ENCODE measurements around the gene BTBD10. TPM values are rescaled to one million over a fixed set of nuclear protein-coding genes. Genes with fewer than 3 reads are reported as not detected.

Gene BTBD10
- total RNA-seq: 21.2 and 21.9 TPM in 2 replicates

GRCh38 chr11:13462901-13463778 lies at the start of gene BTBD10:
BTBD10 (minus strand) TSS chr11:13463222; CDS start chr11:13445124, 18,098 bp downstream.
- H3K4me3 Mint-ChIP-seq: peak within 1 kb of the TSS; percentile 99
- intact Hi-C loops (cut with micrococcal nuclease): loop anchor here (1.0 to 10.0 kb wide), 10 partner anchors 126 to 1621 kb away; partner anchors contain the start of genes BMAL1, COPB1, FAR1 and MICAL2

DNA sequence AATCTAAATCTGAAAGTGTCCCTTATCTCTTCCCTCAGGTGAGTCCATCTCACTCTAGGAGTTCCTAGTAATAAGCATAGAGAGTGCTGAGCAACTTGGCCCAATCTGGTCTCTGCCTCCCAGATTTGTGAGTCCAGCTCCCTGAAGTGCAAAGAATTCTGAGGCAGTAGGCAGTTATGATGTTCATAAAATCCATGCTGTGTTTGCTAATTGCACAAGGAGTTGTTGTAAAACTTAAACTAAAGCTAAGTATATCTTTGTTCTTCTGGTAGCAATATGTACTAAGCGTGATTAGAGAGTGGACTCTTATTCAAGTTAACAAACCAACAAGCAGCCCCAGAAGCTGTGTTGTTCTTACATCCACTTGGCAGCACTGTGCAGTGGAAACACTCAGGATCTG lies 40.4 kb upstream of the BTBD10 start:
- no peak overlapping the region for H3K27ac Mint-ChIP-seq
- intact Hi-C loops (cut with micrococcal nuclease): no loop called here
- H3K4me3 Mint-ChIP-seq: no peak overlapping the region

More at GRCh38 chr11:13462901-13463778, at the start of gene BTBD10:
- peaks cover 38% of the 10 kb centered on the region for H3K4me1 Mint-ChIP-seq (ENCODE audit: low read depth)
- peak; percentile 92 for DNase-seq (ENCODE audit: low spot score)
- peaks cover 8% of the 10 kb centered on the region for H3K36me3 Mint-ChIP-seq (ENCODE audit: low read depth)
- peak within 1 kb of the TSS; percentile 98 for H3K27ac Mint-ChIP-seq
- H3K27me3 Mint-ChIP-seq (ENCODE audit: insufficient read depth): peaks cover 3% of the 10 kb centered on the region
- H3K9me3 Mint-ChIP-seq: no peaks in the 10 kb centered on the region

DNA sequence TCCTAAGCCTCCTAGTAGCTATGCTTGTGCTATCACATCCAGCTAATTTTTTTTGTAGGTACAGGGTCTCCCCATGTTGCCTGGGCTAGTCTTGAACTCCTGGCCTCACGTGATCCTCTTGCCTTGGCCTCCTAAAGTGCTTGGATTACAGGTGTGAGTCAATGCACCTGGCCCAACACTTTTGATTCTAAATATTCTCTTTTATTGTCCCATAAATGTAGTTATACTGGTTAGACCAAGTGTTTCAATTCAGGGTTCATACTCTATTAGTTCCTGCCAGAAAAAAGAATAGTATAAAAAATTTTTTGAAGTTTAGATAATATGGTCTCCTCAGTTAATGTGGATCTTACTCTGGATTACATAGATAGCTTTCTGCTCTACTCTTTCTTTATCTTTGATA lies 39.5 kb upstream of the BTBD10 start:
- intact Hi-C loops (cut with micrococcal nuclease): no loop called here
- Mint-ChIP-seq H3K27ac (no peak overlapping the region), H3K27me3 (ENCODE audit: insufficient read depth) (peaks cover 2% of the 10 kb centered on the region), H3K4me1 (ENCODE audit: low read depth) (no peaks in the 10 kb centered on the region), H3K4me3 (no peak overlapping the region), H3K36me3 (ENCODE audit: low read depth) (no peaks in the 10 kb centered on the region), H3K9me3 (no peaks in the 10 kb centered on the region)
- DNase-seq (ENCODE audit: low spot score): no peak

More for the DNA sequence above, 40.4 kb upstream of the BTBD10 start:
- Mint-ChIP-seq H3K27me3 (ENCODE audit: insufficient read depth) (peaks cover 2% of the 10 kb centered on the region), H3K36me3 (ENCODE audit: low read depth) (no peaks in the 10 kb centered on the region), H3K9me3 (no peaks in the 10 kb centered on the region), H3K4me1 (ENCODE audit: low read depth) (no peaks in the 10 kb centered on the region)
- DNase-seq (ENCODE audit: low spot score): no peak

- Mint-ChIP-seq H3K36me3 (ENCODE audit: low read depth) (no peaks in the 10 kb centered on the region), H3K4me3 (no peak within 1 kb of the TSS), H3K4me1 (ENCODE audit: low read depth) (no peaks in the 10 kb centered on the region), H3K27ac (no peak within 1 kb of the TSS), H3K27me3 (ENCODE audit: insufficient read depth) (peaks cover 5% of the 10 kb centered on the region), H3K9me3 (no peaks in the 10 kb centered on the region)
- intact Hi-C loops (cut with micrococcal nuclease): no loop called here
- DNase-seq (ENCODE audit: low spot score): no peak
Observed at GRCh38 chr11:13495929-13496328, 32.9 kb upstream of the BTBD10 start, which contains the start of gene PTH. PTH (minus strand) TSS chr11:13495997; CDS start chr11:13492855, 3,142 bp downstream.

DNA sequence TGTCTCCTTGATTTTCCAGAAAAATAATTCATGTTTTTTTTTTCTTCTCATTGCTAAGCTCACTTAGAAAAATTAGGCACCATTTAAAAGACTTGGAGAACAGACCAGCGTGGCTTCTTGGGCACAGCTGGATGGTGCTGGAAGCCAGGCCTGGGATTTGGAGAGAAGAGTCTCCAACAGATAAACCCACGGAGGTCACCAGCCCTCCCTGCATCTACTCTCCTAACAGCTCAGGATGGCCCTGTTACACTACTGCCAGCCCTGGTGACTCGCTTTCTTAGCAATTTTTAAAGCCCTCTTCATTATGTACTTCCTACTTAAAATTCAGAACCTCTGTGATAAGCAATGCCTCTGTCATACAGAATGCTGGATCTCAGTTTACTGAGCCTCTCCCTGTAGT lies 31.0 kb upstream of the BTBD10 start:
- Mint-ChIP-seq H3K9me3 (no peaks in the 10 kb centered on the region), H3K27me3 (ENCODE audit: insufficient read depth) (peaks cover 5% of the 10 kb centered on the region), H3K36me3 (ENCODE audit: low read depth) (no peaks in the 10 kb centered on the region), H3K4me3 (no peak overlapping the region), H3K4me1 (ENCODE audit: low read depth) (no peaks in the 10 kb centered on the region), H3K27ac (no peak overlapping the region)
- DNase-seq (ENCODE audit: low spot score): no peak
- intact Hi-C loops (cut with micrococcal nuclease): no loop called here

- intact Hi-C loops (cut with micrococcal nuclease): loop anchor here (2.0 kb wide), 1 partner anchor 761 kb away; no protein-coding TSS in a partner anchor
- Mint-ChIP-seq H3K36me3 (ENCODE audit: low read depth) (no peaks in the 10 kb centered on the region), H3K4me1 (ENCODE audit: low read depth) (peaks cover 9% of the 10 kb centered on the region), H3K4me3 (peak overlapping the region; percentile 72), H3K27ac (peak overlapping the region; percentile 67), H3K9me3 (no peaks in the 10 kb centered on the region), H3K27me3 (ENCODE audit: insufficient read depth) (no peaks in the 10 kb centered on the region)
- no peak for DNase-seq (ENCODE audit: low spot score)
Observed at GRCh38 chr11:13487661-13488030, 24.6 kb upstream of the BTBD10 start.

DNA sequence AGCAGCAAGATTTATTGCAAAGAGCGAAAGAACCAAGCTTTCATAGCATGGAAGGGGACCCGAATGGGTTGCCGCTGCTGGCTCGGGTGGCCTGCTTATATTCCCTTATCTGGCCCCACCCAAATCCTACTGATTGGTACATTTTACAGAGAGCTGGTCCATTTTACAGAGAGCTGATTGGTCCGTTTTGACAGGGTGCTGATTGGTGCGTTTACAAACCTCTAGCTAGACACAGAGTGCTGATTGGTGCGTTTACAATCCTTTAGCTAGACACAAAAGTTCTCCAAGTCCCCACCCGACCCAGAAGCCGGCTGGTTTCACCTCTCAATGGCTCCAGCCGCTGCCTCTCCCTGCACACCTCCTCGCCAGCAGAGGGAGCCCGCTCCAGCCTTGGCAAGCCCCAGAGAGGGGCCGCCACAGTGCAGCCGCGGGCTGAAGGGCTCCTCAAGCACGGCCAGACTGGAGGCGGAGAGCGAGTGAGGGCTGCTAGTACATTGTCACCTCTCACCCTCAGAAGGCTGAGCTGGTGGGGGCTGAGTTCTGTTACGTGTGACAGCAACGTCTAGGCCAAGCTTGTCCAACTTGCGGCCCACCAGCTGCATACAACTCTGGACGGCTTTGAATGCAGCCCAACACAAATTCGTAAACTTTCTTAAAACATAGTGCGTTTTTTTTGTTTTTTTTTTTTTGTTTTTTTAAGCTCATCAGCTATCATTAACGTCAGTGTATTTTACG lies 24.1 kb upstream of the BTBD10 start:
- Mint-ChIP-seq H3K27ac (no peak overlapping the region), H3K9me3 (no peaks in the 10 kb centered on the region), H3K27me3 (ENCODE audit: insufficient read depth) (peaks cover under 1% of the 10 kb centered on the region), H3K4me1 (ENCODE audit: low read depth) (peaks cover 9% of the 10 kb centered on the region), H3K4me3 (peak overlapping the region; percentile 72), H3K36me3 (ENCODE audit: low read depth) (no peaks in the 10 kb centered on the region)
- DNase-seq (ENCODE audit: low spot score): peak; percentile 35
- intact Hi-C loops (cut with micrococcal nuclease): loop anchor here (2.0 kb wide), 1 partner anchor 762 kb away; no protein-coding TSS in a partner anchor

- Mint-ChIP-seq H3K27me3 (ENCODE audit: insufficient read depth) (peaks cover 9% of the 10 kb centered on the region), H3K36me3 (ENCODE audit: low read depth) (no peaks in the 10 kb centered on the region), H3K4me1 (ENCODE audit: low read depth) (no peaks in the 10 kb centered on the region), H3K9me3 (peaks cover 3% of the 10 kb centered on the region), H3K27ac (no peak overlapping the region), H3K4me3 (no peak overlapping the region)
- intact Hi-C loops (cut with micrococcal nuclease): no loop called here
- no peak for DNase-seq (ENCODE audit: low spot score)
Observed at GRCh38 chr11:13480198-13480597, 17.2 kb upstream of the BTBD10 start.

GRCh38 chr11:13479688-13480087 lies 16.7 kb upstream of the BTBD10 start:
- H3K27me3 Mint-ChIP-seq (ENCODE audit: insufficient read depth): peaks cover 11% of the 10 kb centered on the region
- DNase-seq (ENCODE audit: low spot score): no peak
- intact Hi-C loops (cut with micrococcal nuclease): no loop called here
- H3K4me3 Mint-ChIP-seq: no peak overlapping the region
- no peaks in the 10 kb centered on the region for H3K36me3 Mint-ChIP-seq (ENCODE audit: low read depth)
- peaks cover 3% of the 10 kb centered on the region for H3K9me3 Mint-ChIP-seq
- no peak overlapping the region for H3K27ac Mint-ChIP-seq
- H3K4me1 Mint-ChIP-seq (ENCODE audit: low read depth): no peaks in the 10 kb centered on the region

DNA sequence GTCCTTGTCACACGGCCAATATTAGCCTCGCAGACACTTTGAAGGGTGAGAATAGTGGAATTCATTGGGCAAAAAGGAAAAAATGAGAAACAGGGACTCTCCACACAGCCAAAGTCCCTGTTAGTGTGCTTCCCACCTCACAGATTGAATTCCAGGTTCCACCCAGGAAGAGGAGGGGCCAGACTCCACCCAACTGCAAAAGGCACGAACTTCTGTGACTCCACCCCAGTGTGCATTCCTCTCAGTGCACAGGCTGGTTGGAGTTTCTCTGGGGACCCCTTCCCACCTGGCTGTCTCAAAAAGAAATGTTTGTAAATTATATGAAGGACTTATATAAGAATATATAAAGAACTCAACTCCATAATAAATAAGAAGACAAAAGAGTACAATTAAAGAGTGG lies 12.1 kb upstream of the BTBD10 start:
- Mint-ChIP-seq H3K9me3 (no peaks in the 10 kb centered on the region), H3K27me3 (ENCODE audit: insufficient read depth) (peaks cover 26% of the 10 kb centered on the region), H3K27ac (no peak overlapping the region), H3K36me3 (ENCODE audit: low read depth) (no peaks in the 10 kb centered on the region), H3K4me1 (ENCODE audit: low read depth) (no peaks in the 10 kb centered on the region), H3K4me3 (no peak overlapping the region)
- DNase-seq (ENCODE audit: low spot score): no peak
- intact Hi-C loops (cut with micrococcal nuclease): no loop called here

DNA sequence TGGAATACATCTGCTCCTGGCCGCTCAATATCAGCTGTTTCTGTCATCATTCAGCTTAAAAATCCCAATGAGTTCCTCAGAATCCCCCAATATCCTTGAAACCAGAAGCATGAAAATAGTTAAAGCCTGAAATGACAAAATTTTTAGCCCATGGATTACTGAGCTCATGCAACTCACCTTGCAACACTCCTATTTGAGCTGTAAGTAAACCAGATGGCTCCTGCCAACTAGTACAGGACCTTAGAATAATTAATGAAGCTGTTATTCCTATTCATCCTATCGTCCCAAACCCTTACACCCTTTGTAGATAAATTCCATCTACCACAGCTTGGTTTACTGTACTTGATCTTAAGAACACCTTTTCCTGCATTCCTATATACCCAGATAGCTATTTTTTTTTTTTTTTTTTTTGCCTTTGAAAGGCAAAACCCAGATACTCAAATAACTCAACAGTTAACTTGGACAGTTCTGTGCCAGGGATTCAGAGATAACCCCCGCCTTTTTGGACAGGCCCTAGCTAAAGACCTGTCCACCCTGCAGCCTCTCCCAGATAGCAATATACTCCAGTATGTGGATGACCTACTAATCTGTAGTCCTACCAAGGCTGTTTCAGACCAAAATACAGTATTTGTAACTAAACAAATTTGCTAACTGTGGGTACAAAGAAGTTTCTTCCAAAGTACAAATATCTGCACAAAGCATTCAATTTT lies 10.1 kb upstream of the BTBD10 start:
- H3K27me3 Mint-ChIP-seq (ENCODE audit: insufficient read depth): peaks cover 30% of the 10 kb centered on the region
- intact Hi-C loops (cut with micrococcal nuclease): no loop called here
- no peaks in the 10 kb centered on the region for H3K4me1 Mint-ChIP-seq (ENCODE audit: low read depth)

DNA sequence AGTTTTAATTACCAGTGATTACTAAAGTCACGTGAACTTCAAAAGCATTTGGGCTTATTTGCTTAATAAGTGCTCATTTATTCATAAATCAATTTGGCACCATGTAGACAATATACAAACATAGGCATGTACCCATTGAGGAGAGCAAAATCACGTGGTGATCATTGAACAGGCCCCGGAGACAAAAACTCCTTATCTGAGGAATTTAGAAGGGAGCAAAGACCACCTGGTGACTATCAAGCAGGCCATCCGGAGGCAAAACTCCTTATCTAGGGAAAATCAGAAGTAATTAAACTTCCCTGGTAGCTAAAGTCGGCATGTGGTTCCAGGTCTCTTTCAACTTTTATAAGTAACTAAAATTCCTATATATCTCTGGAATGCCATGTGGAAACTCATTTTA lies 5.7 kb upstream of the BTBD10 start:
- Mint-ChIP-seq H3K4me1 (ENCODE audit: low read depth) (peaks cover 5% of the 10 kb centered on the region), H3K27me3 (ENCODE audit: insufficient read depth) (peaks cover 19% of the 10 kb centered on the region), H3K4me3 (no peak overlapping the region), H3K9me3 (no peaks in the 10 kb centered on the region), H3K27ac (no peak overlapping the region), H3K36me3 (ENCODE audit: low read depth) (no peaks in the 10 kb centered on the region)
- no peak for DNase-seq (ENCODE audit: low spot score)
- intact Hi-C loops (cut with micrococcal nuclease): loop anchor here (10.0 kb wide), 4 partner anchors 794 to 1436 kb away; partner anchors contain the start of genes COPB1 and TEAD1

More for the DNA sequence above, 10.1 kb upstream of the BTBD10 start:
- no peak for DNase-seq (ENCODE audit: low spot score)
- Mint-ChIP-seq H3K4me3 (no peak overlapping the region), H3K36me3 (ENCODE audit: low read depth) (no peaks in the 10 kb centered on the region), H3K9me3 (no peaks in the 10 kb centered on the region), H3K27ac (no peak overlapping the region)

All from activated T-helper 1 cell treated with anti-CD3 and anti-CD28 coated beads, Interleukin-12 subunit alpha, Interleukin-12 subunit beta, Interleukin-2, Interleukin-4 antibody, amounts not matched to agents 30 ng/mL and 10 ng/mL and 1 ng/mL, durations not matched to agents 14 hours and 24 hours and 36 hours (primary cell).